HL-60 (cell line): Measurements from ENCODE around the gene KAT2B.

Experiments
- CTCF ChIP-seq: IDR thresholded peaks from one replicate; pipeline ENCODE4 v1.5.1; 2011; ENCODE audit warnings: low read length, control low read depth, inconsistent platforms; ENCODE audit not compliant: insufficient read depth
- GABPA ChIP-seq: IDR thresholded peaks from 2 replicates; pipeline ENCODE4 v1.6.1; 2012; ENCODE audit warnings: low read depth
- SPI1 ChIP-seq: IDR thresholded peaks from 2 replicates; pipeline ENCODE4 v1.6.1; 2012; ENCODE audit warnings: low read depth, mild to moderate bottlenecking, borderline replicate concordance

- TF ChIP-seq CTCF: no peak
- TF ChIP-seq GABPA: no peak
- no peak for TF ChIP-seq SPI1
Measured at GRCh38 chr3:20185331-20185678, 145.1 kb downstream of the KAT2B start.
